Hepatocyte (in vitro differentiated cells): ENCODE results near the gene DPYD. TPM values are rescaled to one million over a fixed set of nuclear protein-coding genes. Genes with fewer than 3 reads are reported as not detected.

Experiments
- DNase-seq: peaks from one replicate; pipeline ENCODE4 v3.0.0-alpha.2; 2016; ENCODE audit warnings: low spot score
- H2AFZ ChIP-seq: fragments of 200-600 bp; sonication (generic); 2 replicates; pipeline ENCODE4 v1.6.0; 2016; ENCODE audit warnings: antibody characterized with exemption, mild to moderate bottlenecking
- H3K27ac ChIP-seq: fragments of 200-600 bp; sonication (generic); 2 replicates; pipeline ENCODE4 v1.5.1; 2016; ENCODE audit warnings: mild to moderate bottlenecking
- H3K27me3 ChIP-seq: fragments of 200-600 bp; sonication (generic); 2 replicates; pipeline ENCODE4 v1.6.1; 2016
- H3K36me3 ChIP-seq: fragments of 200-600 bp; sonication (generic); replicated peaks from 2 replicates; pipeline ENCODE4 v1.5.1; 2016; ENCODE audit warnings: low read depth; ENCODE audit not compliant: insufficient read depth
- H3K4me1 ChIP-seq: fragments of 200-600 bp; sonication (generic); 2 replicates; pipeline ENCODE4 v1.5.1; 2016; ENCODE audit warnings: mild to moderate bottlenecking, moderate library complexity; ENCODE audit not compliant: insufficient read depth
- H3K4me2 ChIP-seq: fragments of 200-600 bp; sonication (generic); 2 replicates; pipeline ENCODE4 v1.6.0; 2016
- H3K4me3 ChIP-seq: fragments of 200-600 bp; sonication (generic); 2 replicates; pipeline ENCODE4 v1.5.1; 2016; ENCODE audit warnings: mild to moderate bottlenecking
- H3K79me2 ChIP-seq: fragments of 200-600 bp; sonication (generic); 2 replicates; pipeline ENCODE4 v1.6.0; 2017; ENCODE audit warnings: mild to moderate bottlenecking
- H3K9me2 ChIP-seq: fragments of 200-600 bp; sonication (generic); replicated peaks from 2 replicates; pipeline ENCODE4 v1.6.0; 2017; ENCODE audit warnings: mild to moderate bottlenecking; ENCODE audit not compliant: insufficient read depth
- H3K9me3 ChIP-seq: fragments of 200-600 bp; sonication (generic); 2 replicates; pipeline ENCODE4 v1.5.1; 2016; ENCODE audit warnings: low read depth, mild to moderate bottlenecking
- H4K20me1 ChIP-seq: fragments of 200-600 bp; sonication (generic); 2 replicates; pipeline ENCODE4 v1.6.0; 2016; ENCODE audit warnings: mild to moderate bottlenecking; ENCODE audit not compliant: insufficient read depth, poor library complexity, severe bottlenecking
- EZH2 ChIP-seq: fragments of 200-600 bp; sonication (generic); IDR thresholded peaks from 2 replicates; pipeline ENCODE4 v1.6.1; 2016; ENCODE audit warnings: antibody characterized with exemption, mild to moderate bottlenecking, borderline replicate concordance
- EZH2phosphoT487 ChIP-seq: fragments of 200-600 bp; sonication (generic); IDR thresholded peaks from one replicate; pipeline ENCODE4 v1.6.1; 2018; ENCODE audit warnings: antibody characterized with exemption, mild to moderate bottlenecking, low read depth, moderate library complexity; ENCODE audit not compliant: unreplicated experiment, severe bottlenecking
- WGBS: methylation state at CpG from one replicate; pipeline ENCODE4 v1.1.6; 2016; ENCODE audit warnings: low lambda C conversion rate; ENCODE audit errors: missing lambda C conversion rate; 5-methylcytosine and 5-hydroxymethylcytosine counted together
- polyA plus RNA-seq: library from polyadenylated mRNA; unstranded; fragments of >200 nt; fragmentation: Nextera tagmentation; extraction: Ambion mirVana; gene quantifications from 2 replicates; pipeline ENCODE4 v1.2.1, GENCODE V29; 2016
- total RNA-seq: library from RNA; depleted of rRNA; stranded (reverse); fragments of >200 nt; gene quantifications from 2 replicates; pipeline ENCODE4 v1.2.3, GENCODE V29; 2014
- TF ChIP-seq, protein P1 (sequence below): fragments of 200-600 bp; sonication (generic); IDR thresholded peaks from 2 replicates; pipeline ENCODE4 v1.5.1; 2016; ENCODE audit warnings: antibody characterized with exemption, mild to moderate bottlenecking; ENCODE audit not compliant: poor library complexity

The DPYD gene
- total and polyA plus RNA-seq, 2 experiments from 2014 or later = 7.5 to 21.8 TPM

DNA sequence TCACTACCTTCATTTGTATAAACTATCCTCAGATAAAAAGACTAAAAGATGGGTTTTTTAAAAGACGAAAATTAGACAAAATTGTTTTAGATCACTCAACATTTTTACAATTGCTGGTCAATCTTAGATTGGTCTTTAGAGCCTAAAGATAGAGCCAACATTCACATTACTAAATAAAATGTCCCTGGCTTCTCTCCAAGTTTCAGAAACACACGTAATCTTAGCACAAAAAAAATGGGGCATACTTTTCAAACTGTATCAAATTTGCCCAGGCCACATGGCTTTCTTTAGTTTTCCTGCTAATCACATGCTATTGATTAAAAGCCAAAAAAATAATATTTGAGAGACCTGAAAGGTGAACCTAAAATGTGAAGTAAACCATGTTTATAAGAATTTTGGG is 288.1 kb downstream of the DPYD start:
- H3K4me1 ChIP-seq = no peaks in the 10 kb centered on the region
- 61% methylated on average over 2 of the region's 2 CpGs for WGBS
- H4K20me1 ChIP-seq = no peaks in the 10 kb centered on the region
- H2AFZ ChIP-seq = no peak overlapping the region
- no peaks in the 10 kb centered on the region for H3K9me2 ChIP-seq
- no peak overlapping the region for H3K4me2 ChIP-seq
- no peaks in the 10 kb centered on the region for H3K36me3 ChIP-seq
- H3K79me2 ChIP-seq = no peaks in the 10 kb centered on the region
- no peak overlapping the region for H3K4me3 ChIP-seq
- no peaks in the 10 kb centered on the region for H3K9me3 ChIP-seq
- TF ChIP-seq, protein P1, sequence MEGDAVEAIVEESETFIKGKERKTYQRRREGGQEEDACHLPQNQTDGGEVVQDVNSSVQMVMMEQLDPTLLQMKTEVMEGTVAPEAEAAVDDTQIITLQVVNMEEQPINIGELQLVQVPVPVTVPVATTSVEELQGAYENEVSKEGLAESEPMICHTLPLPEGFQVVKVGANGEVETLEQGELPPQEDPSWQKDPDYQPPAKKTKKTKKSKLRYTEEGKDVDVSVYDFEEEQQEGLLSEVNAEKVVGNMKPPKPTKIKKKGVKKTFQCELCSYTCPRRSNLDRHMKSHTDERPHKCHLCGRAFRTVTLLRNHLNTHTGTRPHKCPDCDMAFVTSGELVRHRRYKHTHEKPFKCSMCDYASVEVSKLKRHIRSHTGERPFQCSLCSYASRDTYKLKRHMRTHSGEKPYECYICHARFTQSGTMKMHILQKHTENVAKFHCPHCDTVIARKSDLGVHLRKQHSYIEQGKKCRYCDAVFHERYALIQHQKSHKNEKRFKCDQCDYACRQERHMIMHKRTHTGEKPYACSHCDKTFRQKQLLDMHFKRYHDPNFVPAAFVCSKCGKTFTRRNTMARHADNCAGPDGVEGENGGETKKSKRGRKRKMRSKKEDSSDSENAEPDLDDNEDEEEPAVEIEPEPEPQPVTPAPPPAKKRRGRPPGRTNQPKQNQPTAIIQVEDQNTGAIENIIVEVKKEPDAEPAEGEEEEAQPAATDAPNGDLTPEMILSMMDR = no peak
- TF ChIP-seq EZH2phosphoT487 = no peak
- no peak for TF ChIP-seq EZH2
- H3K27ac ChIP-seq = no peak overlapping the region
- H3K27me3 ChIP-seq = no peaks in the 10 kb centered on the region
- no peak for DNase-seq

DNA sequence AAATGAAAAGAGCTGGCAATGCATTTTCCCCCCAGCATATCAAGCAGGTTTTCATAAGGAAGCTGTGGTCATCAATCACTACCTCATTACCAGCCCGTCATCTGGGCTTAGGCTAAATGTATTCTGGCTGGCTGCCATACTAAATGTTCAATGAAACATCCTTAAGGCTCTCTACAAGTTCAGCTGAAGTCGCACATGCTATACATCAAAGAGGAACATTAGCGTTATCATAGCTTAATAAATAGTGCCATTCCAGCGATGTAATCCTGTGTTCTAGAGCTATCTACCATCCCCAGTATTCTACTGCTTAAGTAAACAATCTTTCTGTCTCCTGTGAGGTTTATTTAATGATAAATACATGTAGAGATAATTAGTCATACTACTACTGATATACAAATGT is 288.8 kb downstream of the DPYD start:
- Histone ChIP-seq H3K27me3 (no peaks in the 10 kb centered on the region), H3K4me1 (no peaks in the 10 kb centered on the region), H3K79me2 (no peaks in the 10 kb centered on the region), H3K4me2 (no peak overlapping the region), H3K36me3 (no peaks in the 10 kb centered on the region), H3K9me3 (no peaks in the 10 kb centered on the region), H3K4me3 (no peak overlapping the region), H4K20me1 (no peaks in the 10 kb centered on the region), H3K9me2 (no peaks in the 10 kb centered on the region), H3K27ac (no peak overlapping the region), H2AFZ (no peak overlapping the region)
- TF ChIP-seq EZH2 = no peak
- no peak for TF ChIP-seq EZH2phosphoT487
- TF ChIP-seq, protein P1 = no peak
- peak; percentile 20 for DNase-seq
- WGBS = 19% methylated on average over 4 of the region's 4 CpGs

DNA sequence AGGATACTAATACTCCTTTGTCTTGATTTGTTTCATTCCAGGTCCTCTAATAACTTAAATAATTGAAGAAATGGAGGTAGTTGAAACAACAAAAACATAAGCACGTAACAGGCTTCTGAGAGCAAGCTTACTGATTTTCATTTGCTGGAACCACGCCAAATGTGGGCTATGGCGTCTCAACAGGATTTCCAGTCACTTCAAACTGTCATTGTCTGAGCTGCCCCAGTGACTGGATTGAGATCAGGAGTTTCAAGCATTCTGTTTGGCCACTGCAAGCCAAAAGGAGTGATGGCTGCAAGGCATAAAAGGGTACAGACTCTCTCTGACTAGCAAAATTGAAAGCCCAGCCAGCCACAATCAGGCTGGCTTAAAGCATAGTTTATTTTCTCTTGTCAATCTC is 289.9 kb downstream of the DPYD start:
- Histone ChIP-seq H3K4me2 (no peak overlapping the region), H3K9me2 (no peaks in the 10 kb centered on the region), H3K27me3 (no peaks in the 10 kb centered on the region), H2AFZ (no peak overlapping the region), H4K20me1 (no peaks in the 10 kb centered on the region), H3K9me3 (no peaks in the 10 kb centered on the region), H3K4me3 (no peak overlapping the region), H3K4me1 (no peaks in the 10 kb centered on the region), H3K36me3 (no peaks in the 10 kb centered on the region), H3K79me2 (no peaks in the 10 kb centered on the region), H3K27ac (no peak overlapping the region)
- WGBS = 51% methylated on average over 3 of the region's 3 CpGs
- TF ChIP-seq EZH2 = no peak
- TF ChIP-seq, protein P1 = no peak
- TF ChIP-seq EZH2phosphoT487 = no peak
- no peak for DNase-seq

DNA sequence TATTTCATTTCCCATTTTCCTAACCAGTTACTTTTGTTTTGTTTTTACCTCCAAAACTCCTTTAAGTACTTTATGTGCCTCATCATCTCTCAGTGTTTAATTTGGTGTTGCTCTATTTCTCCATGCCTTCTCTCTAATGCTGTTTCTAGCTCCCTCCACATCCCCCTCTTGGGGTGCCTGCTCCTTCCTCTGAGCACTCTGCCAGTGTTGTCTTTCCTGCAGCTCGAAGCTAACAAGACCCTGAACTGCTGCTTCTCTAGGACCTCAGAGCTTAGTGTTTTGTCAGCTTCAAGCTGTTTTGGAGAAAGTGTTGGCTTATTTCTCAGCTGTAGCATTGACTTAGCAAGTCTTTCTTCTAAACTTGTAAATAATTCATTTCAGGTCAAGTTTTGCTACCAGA is 290.6 kb downstream of the DPYD start:
- no peaks in the 10 kb centered on the region for H4K20me1 ChIP-seq
- no peak for DNase-seq
- 33% methylated on average over 1 of the region's 1 CpG for WGBS
- H2AFZ ChIP-seq = no peak overlapping the region
- H3K27ac ChIP-seq = no peak overlapping the region
- no peaks in the 10 kb centered on the region for H3K4me1 ChIP-seq
- no peak for TF ChIP-seq EZH2phosphoT487
- TF ChIP-seq, protein P1 = no peak
- TF ChIP-seq EZH2 = no peak
- H3K9me2 ChIP-seq = no peaks in the 10 kb centered on the region
- no peak overlapping the region for H3K4me3 ChIP-seq
- H3K9me3 ChIP-seq = no peaks in the 10 kb centered on the region
- no peaks in the 10 kb centered on the region for H3K36me3 ChIP-seq
- no peaks in the 10 kb centered on the region for H3K27me3 ChIP-seq
- no peak overlapping the region for H3K4me2 ChIP-seq
- no peaks in the 10 kb centered on the region for H3K79me2 ChIP-seq
